ENCODE data around the gene GPR107. TPM values are rescaled to one million over a fixed set of nuclear protein-coding genes. Genes with fewer than 3 reads are reported as not detected.
"Not testable (repeated sequence)": the region's sequence is repeated elsewhere in the genome, so short reads cannot be mapped to it uniquely, and the experiment has no call there.

GPR107 gene
- total RNA-seq (10 to 100 TPM; 12.4 to 19.8 (median 17.2) TPM), polyA plus RNA-seq (1 to 10 TPM; 5.1 to 8.7 TPM)

DNA sequence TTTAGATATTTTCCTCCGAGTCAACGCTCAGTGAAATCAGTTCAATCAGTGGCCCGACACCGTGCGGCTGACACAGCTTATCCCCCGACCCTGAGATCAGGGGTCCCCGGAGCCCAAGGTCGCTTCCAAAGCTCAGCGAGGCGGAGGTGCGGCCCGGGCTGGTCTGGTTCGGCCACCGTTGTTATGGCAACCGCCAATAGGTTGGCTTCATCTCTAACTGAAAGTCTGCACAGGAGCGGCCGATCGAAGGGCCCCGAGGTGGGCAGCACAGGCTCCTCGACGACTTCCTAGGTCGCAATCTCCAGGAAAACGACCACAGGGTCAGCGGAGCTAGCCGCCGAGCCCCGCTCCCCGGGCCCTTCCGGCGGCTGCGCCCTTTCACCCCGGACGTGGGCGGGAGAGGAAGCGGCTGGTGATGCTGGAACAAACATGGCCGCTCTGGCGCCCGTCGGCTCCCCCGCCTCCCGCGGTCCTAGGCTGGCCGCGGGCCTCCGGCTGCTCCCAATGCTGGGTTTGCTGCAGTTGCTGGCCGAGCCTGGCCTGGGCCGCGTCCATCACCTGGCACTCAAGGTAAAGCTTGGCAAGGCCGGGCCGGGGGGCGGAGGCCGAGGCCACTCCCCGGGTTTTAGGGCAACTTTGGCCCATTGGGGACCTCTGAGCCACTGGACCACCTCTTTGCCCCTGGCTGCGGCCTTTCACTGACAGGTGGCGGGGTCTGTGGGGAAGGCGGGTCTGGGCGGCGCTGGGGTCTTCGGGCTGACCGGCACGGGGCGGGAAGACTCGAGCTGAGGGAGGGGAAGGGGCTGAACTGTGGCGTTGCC is at the start of gene GPR107:
TSS of gene GPR107 (plus strand) at position 403 of the 821 bp plus-strand sequence. CDS start at position 430, 27 bp downstream.
- H3K36me3 ChIP-seq: no peaks in the 10 kb centered on the region
- peak within 1 kb of the TSS; percentile 58 to 78 (median 70) for H3K27ac ChIP-seq
- DNase-seq (peak; percentile 68 to 92 (median 79)), ATAC-seq (peak; percentile 97 to 99 (median 99)), FAIRE-seq (no peak)
- TF ChIP-seq, protein P1, sequence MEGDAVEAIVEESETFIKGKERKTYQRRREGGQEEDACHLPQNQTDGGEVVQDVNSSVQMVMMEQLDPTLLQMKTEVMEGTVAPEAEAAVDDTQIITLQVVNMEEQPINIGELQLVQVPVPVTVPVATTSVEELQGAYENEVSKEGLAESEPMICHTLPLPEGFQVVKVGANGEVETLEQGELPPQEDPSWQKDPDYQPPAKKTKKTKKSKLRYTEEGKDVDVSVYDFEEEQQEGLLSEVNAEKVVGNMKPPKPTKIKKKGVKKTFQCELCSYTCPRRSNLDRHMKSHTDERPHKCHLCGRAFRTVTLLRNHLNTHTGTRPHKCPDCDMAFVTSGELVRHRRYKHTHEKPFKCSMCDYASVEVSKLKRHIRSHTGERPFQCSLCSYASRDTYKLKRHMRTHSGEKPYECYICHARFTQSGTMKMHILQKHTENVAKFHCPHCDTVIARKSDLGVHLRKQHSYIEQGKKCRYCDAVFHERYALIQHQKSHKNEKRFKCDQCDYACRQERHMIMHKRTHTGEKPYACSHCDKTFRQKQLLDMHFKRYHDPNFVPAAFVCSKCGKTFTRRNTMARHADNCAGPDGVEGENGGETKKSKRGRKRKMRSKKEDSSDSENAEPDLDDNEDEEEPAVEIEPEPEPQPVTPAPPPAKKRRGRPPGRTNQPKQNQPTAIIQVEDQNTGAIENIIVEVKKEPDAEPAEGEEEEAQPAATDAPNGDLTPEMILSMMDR (IDR thresholded peaks at IDR 0.05): no peak
- peak within 1 kb of the TSS; percentile 59 to 94 (median 74) for H3K4me3 ChIP-seq
- intact Hi-C loops (cut with DNase I): no loop called here
- no peaks in the 10 kb centered on the region for H3K9me3 ChIP-seq
- 0 to 1% methylated on average over 53 to 64 of the region's 64 CpGs for WGBS, 2 donors
- H3K27me3 ChIP-seq: no peaks in the 10 kb centered on the region
- H3K4me1 ChIP-seq: peaks cover 5 to 10% (median 6%) of the 10 kb centered on the region in 3 donors

- Histone ChIP-seq H3K4me1 (no peaks in the 10 kb centered on the region), H3K4me3 (no peak overlapping the region), H3K27me3 (no peaks in the 10 kb centered on the region), H3K9me3 (no peaks in the 10 kb centered on the region), H3K36me3 (no peaks in the 10 kb centered on the region), H3K27ac (no peak overlapping the region)
- no peak for FAIRE-seq
- DNase-seq: no peak
- TF ChIP-seq, protein P1 (IDR thresholded peaks at IDR 0.05): no peak
- intact Hi-C loops (cut with DNase I): no loop called here
- WGBS, 2 donors: 82 to 86% methylated on average over 8 of the region's 8 CpGs
- no peak for ATAC-seq
These were observed 49.7 kb upstream of the GPR107 start for GRCh38 chr9:130003943-130004552.

DNA sequence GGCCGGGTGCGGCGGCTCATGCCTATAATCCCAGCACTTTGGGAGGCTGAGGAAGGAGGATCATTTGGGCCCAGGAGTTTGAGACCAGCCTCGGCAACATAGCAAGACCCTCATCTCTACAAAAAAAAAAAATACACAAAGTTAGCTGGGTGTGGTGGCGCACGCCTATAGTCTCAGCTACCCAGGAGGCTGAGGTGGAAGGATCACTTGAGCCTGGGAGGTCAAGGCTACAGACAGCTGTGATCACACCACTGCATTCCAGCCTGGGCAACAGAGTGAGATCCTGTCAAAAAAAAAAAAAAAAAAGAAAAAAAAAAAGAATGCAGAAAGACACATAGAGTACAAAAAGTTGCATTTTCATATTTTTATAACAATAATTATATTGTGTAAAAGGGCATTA is 46.8 kb upstream of the GPR107 start:
- H3K4me1 ChIP-seq; H3K27me3 ChIP-seq; H3K9me3 ChIP-seq; DNase-seq; intact Hi-C loops (cut with DNase I); H3K4me3 ChIP-seq; ATAC-seq; H3K27ac ChIP-seq; H3K36me3 ChIP-seq; FAIRE-seq: not testable (repeated sequence)
- WGBS, 2 donors: 94 to 97% methylated on average over 6 of the region's 6 CpGs

DNA sequence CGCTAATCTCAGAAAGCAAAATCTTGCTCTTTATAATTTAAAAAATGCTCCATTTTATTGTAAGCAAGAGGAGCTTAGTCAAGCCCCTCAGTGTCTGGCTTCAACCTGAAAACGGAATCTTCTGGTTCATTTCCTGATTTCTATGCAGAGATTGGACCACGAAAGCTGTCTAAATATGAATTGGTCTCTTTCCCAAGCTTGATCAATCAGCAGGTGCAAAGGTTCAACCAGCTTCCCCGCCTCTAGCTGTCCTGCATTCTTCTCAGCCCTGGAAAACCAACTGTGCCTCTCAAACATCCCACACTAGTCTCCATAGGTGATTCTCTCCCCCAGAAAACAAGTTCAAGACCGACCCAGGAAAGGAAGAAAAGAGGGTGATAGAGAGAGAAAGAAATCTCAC is 45.2 kb upstream of the GPR107 start:
- H3K4me3 ChIP-seq: no peak overlapping the region
- no peaks in the 10 kb centered on the region for H3K4me1 ChIP-seq
- H3K9me3 ChIP-seq: no peaks in the 10 kb centered on the region
- 33 to 40% methylated on average over 5 of the region's 5 CpGs for WGBS, 2 donors
- intact Hi-C loops (cut with DNase I): no loop called here
- FAIRE-seq (no peak), ATAC-seq (peak in 1 of 4 donors; percentile 41), DNase-seq (no peak)
- H3K36me3 ChIP-seq: no peaks in the 10 kb centered on the region
- no peak overlapping the region for H3K27ac ChIP-seq
- no peaks in the 10 kb centered on the region for H3K27me3 ChIP-seq
- TF ChIP-seq, protein P1 (IDR thresholded peaks at IDR 0.05): no peak

GRCh38 chr9:130009546-130009945 is 44.2 kb upstream of the GPR107 start:
- 93 to 95% methylated on average over 10 of the region's 10 CpGs for WGBS, 2 donors
- DNase-seq; H3K36me3 ChIP-seq; H3K27ac ChIP-seq; FAIRE-seq; H3K4me1 ChIP-seq; intact Hi-C loops (cut with DNase I); H3K27me3 ChIP-seq; H3K4me3 ChIP-seq; H3K9me3 ChIP-seq; ATAC-seq: not testable (repeated sequence)

Data from pancreas (tissue), 10 donors.